ENCODE data around the gene KDF1. TPM values are rescaled to one million over a fixed set of nuclear protein-coding genes. Genes with fewer than 3 reads are reported as not detected.
"Not testable (repeated sequence)": the region's sequence is repeated elsewhere in the genome, so short reads cannot be mapped to it uniquely, and the experiment has no call there.

Gene KDF1
- total RNA-seq, 1 donor from 2014 or later: not detected

DNA sequence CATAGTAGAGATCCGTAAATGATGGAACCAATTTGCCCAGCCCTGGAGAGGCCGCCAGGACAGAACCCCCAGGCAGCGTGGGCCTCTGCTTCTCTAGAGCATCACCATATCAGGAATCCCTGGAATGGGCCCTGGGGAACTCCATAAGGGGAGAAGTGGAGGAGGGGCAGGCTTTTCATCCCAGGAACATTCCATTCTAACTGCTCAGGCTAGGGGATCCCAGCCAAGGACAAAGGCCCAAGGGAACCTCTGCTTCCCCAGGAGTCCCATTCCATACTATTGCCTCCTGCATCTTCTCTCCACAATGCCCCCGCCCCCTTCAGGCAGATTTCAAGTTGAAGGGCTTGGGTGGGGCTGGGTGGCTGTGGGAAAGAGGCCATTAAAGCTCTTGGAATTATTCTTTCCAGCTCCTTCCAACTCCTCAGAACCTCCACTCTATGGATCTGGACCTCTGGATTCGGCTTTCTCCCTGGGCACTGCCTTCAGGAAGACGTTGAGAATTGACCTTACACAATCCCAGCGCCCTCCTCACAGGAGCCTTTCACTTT, 39.2 kb upstream of the KDF1 start:
- intact Hi-C loops (cut with micrococcal nuclease): loop anchor here (5.0 kb wide), 1 partner anchor 48 kb away; no protein-coding TSS in a partner anchor

DNA sequence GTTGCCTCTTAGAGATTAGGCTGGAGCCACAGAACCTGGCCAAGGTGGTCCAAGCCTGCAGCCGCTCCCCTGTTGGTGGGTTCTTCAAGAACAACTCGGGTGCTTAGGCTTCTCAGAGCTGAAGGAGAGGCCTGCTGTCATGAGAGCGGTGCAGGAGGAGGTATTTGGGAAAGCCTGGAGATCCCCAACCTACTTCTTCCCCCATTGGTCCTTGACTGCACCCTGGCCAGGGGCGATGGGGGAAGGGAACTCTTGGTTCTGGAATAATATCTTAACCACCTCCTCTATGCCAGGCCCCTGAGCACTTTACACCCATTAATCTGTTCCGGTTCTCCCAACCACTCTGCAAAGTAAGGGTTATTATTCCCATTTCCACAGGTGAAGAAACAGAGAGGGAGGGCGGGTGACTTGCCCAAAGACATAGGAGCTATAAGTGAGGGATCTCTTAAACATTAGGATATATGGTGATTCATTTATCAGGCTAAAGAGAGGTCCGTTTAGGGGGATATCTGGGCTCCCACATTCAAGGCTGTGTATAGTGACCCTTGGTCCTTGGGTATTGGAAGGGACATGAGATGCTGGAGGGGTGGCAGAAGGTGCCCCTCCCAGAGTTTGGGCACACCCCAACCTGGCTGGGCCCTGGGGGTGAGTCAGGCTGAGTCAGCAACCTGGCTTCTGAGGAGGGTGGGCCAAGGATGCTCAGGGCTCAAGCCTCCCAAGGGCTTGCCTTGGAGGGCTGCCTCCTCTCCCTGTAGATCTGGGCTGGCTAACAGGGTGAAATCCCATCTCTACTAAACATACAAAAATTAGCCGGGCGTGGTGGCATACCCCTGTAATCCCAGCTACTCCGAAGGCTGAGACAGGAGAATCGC, 38.4 kb upstream of the KDF1 start:
- Mint-ChIP-seq H3K27ac (no peak overlapping the region), H3K27me3 (peaks cover 35% of the 10 kb centered on the region), H3K4me1 (peaks cover 8% of the 10 kb centered on the region), H3K36me3 (ENCODE audit: low read depth) (no peaks in the 10 kb centered on the region), H3K4me3 (no peak overlapping the region), H3K9me3 (no peaks in the 10 kb centered on the region)
- no peak for DNase-seq
- intact Hi-C loops (cut with micrococcal nuclease): loop anchor here (5.0 kb wide), 1 partner anchor 49 kb away; no protein-coding TSS in a partner anchor

More for the DNA sequence above, 39.2 kb upstream of the KDF1 start:
- no peaks in the 10 kb centered on the region for H3K9me3 Mint-ChIP-seq
- DNase-seq: no peak
- no peaks in the 10 kb centered on the region for H3K36me3 Mint-ChIP-seq (ENCODE audit: low read depth)
- no peak overlapping the region for H3K27ac Mint-ChIP-seq
- H3K4me3 Mint-ChIP-seq: no peak overlapping the region
- H3K4me1 Mint-ChIP-seq: peaks cover 8% of the 10 kb centered on the region
- H3K27me3 Mint-ChIP-seq: peaks cover 35% of the 10 kb centered on the region

DNA sequence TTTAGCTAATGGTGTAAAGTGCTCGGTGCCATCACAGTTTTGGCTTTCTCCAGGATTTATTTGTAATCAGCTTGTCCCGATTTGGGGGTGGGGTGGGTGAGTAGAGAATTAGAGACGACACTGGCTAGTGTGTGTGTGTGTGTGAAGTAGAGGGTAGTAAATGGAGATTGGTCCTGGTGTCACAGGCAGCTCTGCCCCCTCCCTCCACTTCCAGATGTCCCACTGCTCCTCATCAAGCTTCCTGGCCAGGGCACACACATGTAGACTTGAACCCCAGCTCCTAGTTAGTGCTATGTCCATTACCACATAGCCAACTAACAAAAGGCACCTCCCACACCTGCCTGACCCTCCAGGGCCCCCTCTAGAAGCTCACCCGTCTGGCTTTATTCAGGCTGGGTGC, 36.4 kb upstream of the KDF1 start:
- Mint-ChIP-seq H3K27me3 (peaks cover 43% of the 10 kb centered on the region), H3K36me3 (ENCODE audit: low read depth) (peaks cover 2% of the 10 kb centered on the region), H3K4me1 (peaks cover 15% of the 10 kb centered on the region), H3K4me3 (no peak overlapping the region), H3K27ac (no peak overlapping the region), H3K9me3 (no peaks in the 10 kb centered on the region)
- intact Hi-C loops (cut with micrococcal nuclease): loop anchor here (1.0 to 5.0 kb wide), 2 partner anchors 51 to 101 kb away; no protein-coding TSS in a partner anchor
- DNase-seq: no peak

DNA sequence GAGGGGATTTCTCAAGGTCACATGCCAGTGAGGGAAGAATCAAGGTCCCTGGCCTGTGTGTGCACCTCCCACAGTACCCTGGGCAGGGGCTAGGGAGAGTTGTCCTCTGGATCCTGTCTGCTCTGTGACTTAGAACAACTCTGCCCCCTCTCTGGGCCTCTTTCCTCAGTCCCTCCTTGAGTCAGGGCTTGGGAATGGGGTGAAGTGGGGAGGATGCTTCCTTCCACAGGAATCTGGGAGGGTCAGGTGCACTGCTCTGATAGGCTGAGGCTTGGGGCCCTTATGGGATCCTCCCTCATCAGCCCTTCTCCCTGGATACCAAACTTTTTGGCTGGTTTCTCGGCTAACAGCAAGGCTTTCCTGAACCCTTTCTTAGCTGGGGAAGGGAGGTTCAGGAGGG, 35.8 kb upstream of the KDF1 start:
- H3K27ac Mint-ChIP-seq: no peak overlapping the region
- H3K27me3 Mint-ChIP-seq: peaks cover 48% of the 10 kb centered on the region
- H3K36me3 Mint-ChIP-seq (ENCODE audit: low read depth): peaks cover 2% of the 10 kb centered on the region
- peaks cover 21% of the 10 kb centered on the region for H3K4me1 Mint-ChIP-seq
- H3K9me3 Mint-ChIP-seq: no peaks in the 10 kb centered on the region
- peak; percentile 59 for DNase-seq
- no peak overlapping the region for H3K4me3 Mint-ChIP-seq
- intact Hi-C loops (cut with micrococcal nuclease): loop anchor here (5.0 kb wide), 1 partner anchor 51 kb away; no protein-coding TSS in a partner anchor

DNA sequence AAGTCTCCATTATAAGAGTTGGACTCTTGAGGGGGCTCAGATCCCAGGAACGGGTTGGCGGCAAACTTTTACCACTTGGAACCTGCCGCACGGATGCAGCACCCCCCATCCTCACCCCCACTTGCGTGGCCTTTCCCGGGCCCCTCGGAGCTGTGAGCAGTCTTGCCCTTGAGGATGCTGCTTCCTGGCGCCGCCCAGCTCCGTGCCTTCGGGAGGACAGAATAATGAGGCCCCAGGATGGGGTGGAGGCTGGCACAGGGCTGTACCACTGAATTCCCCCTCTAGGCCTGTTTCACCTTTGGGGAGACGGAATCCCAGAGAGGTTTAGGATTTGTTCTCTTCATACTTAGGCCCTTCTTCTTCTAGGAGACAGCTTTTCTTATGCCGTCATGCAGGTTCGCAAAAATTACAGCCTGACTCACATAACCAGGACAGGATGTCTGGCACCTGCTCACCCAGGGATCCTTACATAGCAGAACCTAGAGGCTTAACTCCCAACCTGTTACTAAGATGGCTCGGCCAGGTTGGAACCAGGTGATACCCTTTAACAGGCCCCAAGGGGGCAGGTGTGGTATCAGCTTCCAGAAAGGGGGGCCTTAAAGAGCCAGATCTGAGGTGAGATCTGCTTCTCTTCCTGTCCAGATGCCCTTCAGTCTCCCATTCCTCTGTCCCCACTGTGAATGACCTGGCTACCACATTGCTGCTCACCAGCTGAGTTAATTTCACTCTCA, 34.7 kb upstream of the KDF1 start:
- DNase-seq: peak; percentile 62
- no peak overlapping the region for H3K27ac Mint-ChIP-seq
- peaks cover 2% of the 10 kb centered on the region for H3K36me3 Mint-ChIP-seq (ENCODE audit: low read depth)
- H3K27me3 Mint-ChIP-seq: peaks cover 55% of the 10 kb centered on the region
- peak overlapping the region; percentile 62 for H3K4me3 Mint-ChIP-seq
- H3K4me1 Mint-ChIP-seq: peaks cover 21% of the 10 kb centered on the region
- no peaks in the 10 kb centered on the region for H3K9me3 Mint-ChIP-seq
- intact Hi-C loops (cut with micrococcal nuclease): loop anchor here (5.0 kb wide), 1 partner anchor 52 kb away; no protein-coding TSS in a partner anchor

DNA sequence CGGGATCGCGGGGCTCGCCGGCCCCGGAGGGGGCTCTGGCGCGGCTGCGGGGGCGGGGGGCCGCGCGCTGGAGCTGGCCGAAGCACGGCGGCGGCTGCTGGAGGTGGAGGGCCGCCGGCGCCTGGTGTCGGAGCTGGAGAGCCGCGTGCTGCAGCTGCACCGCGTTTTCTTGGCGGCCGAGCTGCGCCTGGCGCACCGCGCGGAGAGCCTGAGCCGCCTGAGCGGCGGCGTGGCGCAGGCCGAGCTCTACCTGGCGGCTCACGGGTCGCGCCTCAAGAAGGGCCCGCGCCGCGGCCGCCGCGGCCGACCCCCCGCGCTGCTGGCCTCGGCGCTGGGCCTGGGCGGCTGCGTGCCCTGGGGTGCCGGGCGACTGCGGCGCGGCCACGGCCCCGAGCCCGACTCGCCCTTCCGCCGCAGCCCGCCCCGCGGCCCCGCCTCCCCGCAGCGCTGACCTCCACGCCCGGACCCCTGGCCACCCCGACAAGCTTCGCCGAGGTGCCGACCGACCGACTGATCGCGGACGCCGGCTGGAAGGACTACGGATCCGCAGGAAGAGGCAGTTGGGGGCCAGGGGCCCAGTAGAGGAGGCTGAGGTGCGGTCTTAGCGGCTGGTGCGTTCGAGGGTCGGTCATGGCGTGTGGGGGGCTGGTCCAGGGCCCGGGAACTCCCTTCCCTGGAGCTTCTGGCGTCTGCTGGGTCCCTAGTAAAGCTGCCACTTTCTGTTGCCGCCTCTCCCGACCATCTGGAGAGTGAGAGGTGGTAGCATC, 33.9 kb upstream of the KDF1 start:
- intact Hi-C loops (cut with micrococcal nuclease): no loop called here
- Mint-ChIP-seq H3K27ac (no peak overlapping the region), H3K4me3 (peak overlapping the region; percentile 62), H3K4me1 (peaks cover 21% of the 10 kb centered on the region), H3K9me3 (no peaks in the 10 kb centered on the region), H3K27me3 (peaks cover 62% of the 10 kb centered on the region), H3K36me3 (ENCODE audit: low read depth) (peaks cover 2% of the 10 kb centered on the region)
- peak; percentile 79 for DNase-seq

DNA sequence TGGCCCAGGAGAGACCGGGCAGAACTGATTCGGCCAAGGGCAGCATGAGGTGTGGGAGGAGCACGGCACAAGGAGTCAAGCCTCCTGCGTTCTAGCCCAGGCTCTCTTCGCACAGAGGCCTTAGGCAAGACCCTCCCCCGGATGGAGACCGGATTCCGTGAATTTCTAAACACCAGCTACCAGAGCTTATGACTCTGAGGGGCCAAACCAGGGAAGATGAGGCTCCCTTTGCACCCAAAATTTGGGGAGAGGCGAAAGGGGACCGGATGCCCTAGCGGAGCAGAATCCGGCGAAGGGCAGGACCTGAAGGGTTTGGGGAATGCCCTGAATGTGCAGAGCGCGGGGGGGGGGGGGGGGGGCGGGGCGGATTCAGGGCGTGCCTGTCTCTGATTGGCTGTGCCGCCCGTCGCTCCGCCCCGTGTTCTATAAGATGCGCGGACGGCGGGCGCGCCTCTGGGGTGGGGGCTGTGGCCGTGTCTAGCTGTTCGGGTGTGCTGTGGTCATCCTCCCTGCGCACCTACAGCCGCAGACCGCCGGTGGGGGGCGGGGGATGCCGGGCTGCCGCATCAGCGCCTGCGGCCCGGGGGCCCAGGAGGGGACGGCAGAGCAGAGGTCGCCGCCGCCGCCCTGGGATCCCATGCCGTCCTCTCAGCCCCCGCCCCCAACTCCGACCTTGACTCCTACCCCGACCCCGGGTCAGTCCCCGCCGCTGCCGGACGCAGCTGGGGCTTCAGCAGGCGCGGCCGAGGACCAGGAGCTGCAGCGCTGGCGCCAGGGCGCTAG, 33.2 kb upstream of the KDF1 start, which contains the start of gene TRNP1:
TRNP1 (plus strand) TSS at position 456 of the 783 bp plus-strand sequence; CDS start at position 551, 95 bp downstream.
- Mint-ChIP-seq H3K4me1 (peaks cover 21% of the 10 kb centered on the region), H3K9me3 (no peaks in the 10 kb centered on the region), H3K27me3 (peaks cover 63% of the 10 kb centered on the region), H3K4me3 (peak within 1 kb of the TSS; percentile 88), H3K27ac (peak within 1 kb of the TSS; percentile 56), H3K36me3 (ENCODE audit: low read depth) (peaks cover 2% of the 10 kb centered on the region)
- peak; percentile 92 for DNase-seq
- intact Hi-C loops (cut with micrococcal nuclease): no loop called here

DNA sequence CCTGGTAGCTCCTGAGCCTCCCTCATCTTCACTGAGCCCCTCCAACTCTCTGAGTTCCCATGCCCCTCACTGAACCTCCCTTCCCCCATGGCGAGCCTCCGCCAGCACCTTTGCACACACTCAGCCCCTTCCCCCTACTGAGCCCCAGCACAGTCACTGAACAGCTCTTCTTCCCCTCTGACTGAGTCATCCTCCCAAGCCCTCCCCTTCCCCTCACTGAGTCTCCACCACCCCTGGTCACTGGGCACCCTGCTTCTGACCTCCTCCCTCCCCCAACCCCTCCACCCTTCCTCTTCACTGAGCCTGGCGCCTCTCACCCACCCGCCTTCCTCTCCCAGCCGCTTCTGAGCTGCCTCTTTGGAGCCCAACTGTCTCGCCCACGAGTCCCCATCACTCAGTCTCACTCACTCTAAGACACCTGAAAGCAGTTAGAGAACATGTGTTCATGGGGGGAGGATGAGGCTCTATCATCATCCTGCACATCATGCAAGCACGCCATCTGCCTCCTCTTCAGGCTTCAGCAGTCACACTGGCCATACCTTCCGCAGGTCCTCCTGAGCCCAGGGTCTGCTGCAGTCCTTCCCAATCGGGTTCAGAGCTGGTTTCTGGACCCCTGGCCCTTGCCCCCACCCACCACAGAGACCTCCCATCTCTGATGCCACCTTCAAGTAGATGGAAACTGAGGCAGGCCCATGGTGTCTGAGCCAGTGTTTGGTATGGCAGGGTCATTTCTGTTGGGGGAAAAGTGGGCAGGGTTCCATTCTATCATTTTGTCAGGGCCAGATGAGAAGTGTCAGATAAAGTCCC, 31.2 kb upstream of the KDF1 start:
- Mint-ChIP-seq H3K4me3 (peak overlapping the region; percentile 56), H3K4me1 (peaks cover 12% of the 10 kb centered on the region), H3K9me3 (no peaks in the 10 kb centered on the region), H3K36me3 (ENCODE audit: low read depth) (peaks cover 2% of the 10 kb centered on the region), H3K27ac (peak overlapping the region; percentile 17), H3K27me3 (peaks cover 62% of the 10 kb centered on the region)
- intact Hi-C loops (cut with micrococcal nuclease): no loop called here
- DNase-seq: peak; percentile 58

DNA sequence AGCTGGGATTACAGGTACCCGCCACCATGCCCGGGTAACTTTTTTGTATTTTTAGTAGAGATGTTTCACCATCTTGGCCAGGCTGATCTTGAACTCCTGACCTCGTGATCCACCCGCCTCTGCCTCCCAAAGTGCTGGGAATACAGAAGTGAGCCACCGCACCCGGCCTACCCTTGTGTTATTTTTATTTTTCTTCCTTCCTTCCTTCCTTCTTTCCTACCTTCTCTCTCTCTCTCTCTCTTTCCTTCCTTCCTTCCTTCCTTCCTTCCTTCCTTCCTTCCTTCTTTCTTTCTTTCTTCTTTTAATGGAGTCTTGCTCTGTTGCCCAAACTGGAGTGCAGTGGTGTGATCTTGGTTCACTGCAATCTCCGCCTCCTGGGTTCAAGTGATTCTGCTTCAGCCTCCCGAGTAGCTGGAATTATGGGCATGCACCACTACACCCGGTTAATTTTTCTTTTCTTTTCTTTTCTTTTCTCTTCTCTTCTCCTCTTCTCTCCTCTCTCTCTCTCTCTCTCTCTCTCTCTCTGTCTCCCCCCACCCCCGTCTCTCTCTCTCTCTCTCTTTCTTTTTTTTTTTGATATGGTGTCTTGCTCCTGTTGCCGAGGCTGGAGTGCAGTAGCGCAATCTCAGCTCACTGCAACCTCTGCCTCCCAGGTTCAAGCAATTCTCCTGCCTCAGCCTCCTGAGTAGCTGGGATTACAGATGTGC, 29.3 kb upstream of the KDF1 start:
- Mint-ChIP-seq H3K27me3 (peaks cover 53% of the 10 kb centered on the region), H3K4me1 (peaks cover 12% of the 10 kb centered on the region)
- H3K9me3 Mint-ChIP-seq; H3K4me3 Mint-ChIP-seq; H3K27ac Mint-ChIP-seq; H3K36me3 Mint-ChIP-seq (ENCODE audit: low read depth); DNase-seq; intact Hi-C loops (cut with micrococcal nuclease): not testable (repeated sequence)

DNA sequence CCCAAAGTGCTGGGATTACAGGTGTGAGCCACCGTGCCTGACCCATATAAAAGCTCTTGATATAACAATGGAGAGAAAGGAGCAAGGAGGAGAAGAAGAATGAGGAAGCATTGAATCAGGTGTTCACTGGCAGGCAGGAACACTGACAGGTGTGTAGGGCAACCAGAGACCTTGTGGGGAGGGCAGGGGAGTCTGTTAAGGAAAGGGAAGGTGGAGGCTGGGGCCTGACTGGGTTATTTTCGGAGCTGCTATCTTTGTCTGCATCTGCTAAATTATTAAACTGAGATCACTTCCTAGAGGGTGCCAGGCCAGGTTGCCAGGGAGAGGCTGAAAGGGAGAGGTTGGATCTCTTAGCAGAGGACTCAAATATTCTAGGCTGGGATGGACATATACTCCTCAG, 26.4 kb upstream of the KDF1 start:
- intact Hi-C loops (cut with micrococcal nuclease): no loop called here
- no peak overlapping the region for H3K27ac Mint-ChIP-seq
- no peaks in the 10 kb centered on the region for H3K9me3 Mint-ChIP-seq
- H3K4me1 Mint-ChIP-seq: peaks cover 5% of the 10 kb centered on the region
- no peak overlapping the region for H3K4me3 Mint-ChIP-seq
- H3K27me3 Mint-ChIP-seq: peaks cover 50% of the 10 kb centered on the region
- no peak for DNase-seq
- H3K36me3 Mint-ChIP-seq (ENCODE audit: low read depth): no peaks in the 10 kb centered on the region

DNA sequence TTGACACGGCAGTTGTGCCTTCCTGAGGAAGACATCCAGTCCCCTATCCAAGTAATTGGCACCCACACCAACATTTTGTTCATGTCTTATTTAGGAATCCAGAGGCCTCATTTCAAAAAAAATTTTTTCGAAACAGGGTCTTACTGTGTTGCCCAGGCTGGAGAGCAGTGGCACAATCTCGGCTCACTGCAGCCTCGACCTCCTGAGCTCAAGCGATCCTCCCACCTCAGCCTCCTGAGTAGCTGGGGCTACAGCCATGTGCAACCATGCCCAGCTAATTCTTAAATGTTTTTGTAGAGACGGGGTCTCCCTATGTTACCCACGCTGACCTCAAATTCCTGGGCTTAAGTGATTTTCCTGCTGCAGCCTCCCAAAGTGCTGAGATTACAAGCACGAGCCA, 24.0 kb upstream of the KDF1 start:
- Mint-ChIP-seq H3K27ac (no peak overlapping the region), H3K27me3 (peaks cover 35% of the 10 kb centered on the region), H3K4me1 (no peaks in the 10 kb centered on the region), H3K36me3 (ENCODE audit: low read depth) (no peaks in the 10 kb centered on the region), H3K9me3 (no peaks in the 10 kb centered on the region), H3K4me3 (no peak overlapping the region)
- DNase-seq: no peak
- intact Hi-C loops (cut with micrococcal nuclease): no loop called here

All from activated CD4-positive, alpha-beta T cell treated with anti-CD3 and anti-CD28 coated beads, Interleukin-2, amount 10 ng/mL, durations not matched to agents 24 days and 14 days (primary cell).